HG03439 (cell line): ENCODE results near the gene DMBT1.

Experiments
- ATAC-seq: cut with Tn5 transposase; IDR thresholded peaks from one replicate; pipeline ENCODE4 v1.9.1; 2021; ENCODE audit warnings: mild to moderate bottlenecking, moderate library complexity; ENCODE audit not compliant: unreplicated experiment

The DMBT1 gene

GRCh38 chr10:122643931-122644534 lies 83.5 kb downstream of the DMBT1 start:
- no peak for ATAC-seq

- no peak for ATAC-seq
Measured at GRCh38 chr10:122646511-122647382, 86.2 kb downstream of the DMBT1 start.

- no peak for ATAC-seq
Measured at GRCh38 chr10:122647383-122647968, 86.9 kb downstream of the DMBT1 start.

GRCh38 chr10:122648599-122649428 lies 88.3 kb downstream of the DMBT1 start:
- ATAC-seq, result no peak

GRCh38 chr10:122649903-122650302 lies 89.3 kb downstream of the DMBT1 start:
- no peak for ATAC-seq

GRCh38 chr10:122650331-122650730 lies 89.8 kb downstream of the DMBT1 start:
- no peak for ATAC-seq

- ATAC-seq, result no peak
Measured at GRCh38 chr10:122655524-122656307, 95.2 kb downstream of the DMBT1 start.

GRCh38 chr10:122656308-122656705 lies 95.8 kb downstream of the DMBT1 start:
- no peak for ATAC-seq

GRCh38 chr10:122656741-122657140 lies 96.2 kb downstream of the DMBT1 start:
- ATAC-seq, result no peak

- ATAC-seq, result no peak
Measured at GRCh38 chr10:122657255-122657654, 96.7 kb downstream of the DMBT1 start.

- ATAC-seq, result no peak
Measured at GRCh38 chr10:122657729-122658128, 97.2 kb downstream of the DMBT1 start.

- no peak for ATAC-seq
Measured at GRCh38 chr10:122658356-122659049, 97.9 kb downstream of the DMBT1 start.

GRCh38 chr10:122659126-122659525 lies 98.6 kb downstream of the DMBT1 start:
- no peak for ATAC-seq

- no peak for ATAC-seq
Measured at GRCh38 chr10:122659651-122660050, 99.1 kb downstream of the DMBT1 start.

GRCh38 chr10:122660696-122661095 lies 100.1 kb downstream of the DMBT1 start:
- ATAC-seq, result no peak

GRCh38 chr10:122662231-122662630 lies 101.7 kb downstream of the DMBT1 start:
- ATAC-seq, result no peak

- no peak for ATAC-seq
Measured at GRCh38 chr10:122663516-122664130, 103.1 kb downstream of the DMBT1 start.

GRCh38 chr10:122664501-122664900 lies 103.9 kb downstream of the DMBT1 start:
- no peak for ATAC-seq

- no peak for ATAC-seq
Measured at GRCh38 chr10:122665329-122665860, 104.8 kb downstream of the DMBT1 start.
